Stomach (tissue), 9 donors: Measurements from ENCODE around the gene PROZ. TPM values are rescaled to one million over a fixed set of nuclear protein-coding genes. Genes with fewer than 3 reads are reported as not detected.

Source experiments
- DNase-seq, 2 donors: peaks; one replicate each; pipeline versions ENCODE4 v3.0.0 to v3.0.0-alpha.2; 2013 to 2019
- H3K27ac ChIP-seq, 5 donors: fragments of 200-600 bp in 4 of 5; sonication (generic) in 4 of 5; one replicate each; pipeline ENCODE4 v1.5.1; 2013 to 2019; ENCODE audit warnings: mild to moderate bottlenecking in 1 of 5, moderate library complexity in 1 of 5
- H3K27me3 ChIP-seq, 3 donors: fragments of 200-600 bp; sonication (generic); one replicate each; pipeline ENCODE4 v1.5.1; 2017 to 2019; ENCODE audit warnings: mixed run types in 1 of 3
- H3K36me3 ChIP-seq, 4 donors: fragments of 200-600 bp; sonication (generic); 1 replicate in 3 of 4; 2 replicates in 1 of 4; pipeline ENCODE4 v1.5.1; 2016 to 2019
- H3K4me1 ChIP-seq, 4 donors: fragments of 200-600 bp; sonication (generic); one replicate each; pipeline ENCODE4 v1.5.1; 2016 to 2019
- H3K4me3 ChIP-seq, 4 donors: fragments of 200-600 bp; sonication (generic) in 3 of 4; one replicate each; pipeline ENCODE4 v1.5.1; 2016 to 2019; ENCODE audit warnings: mild to moderate bottlenecking in 1 of 4
- H3K9me3 ChIP-seq, 4 donors: fragments of 200-600 bp; sonication (generic); one replicate each; pipeline ENCODE4 v1.5.1; 2016 to 2019
- CTCF ChIP-seq, 7 experiments: fragments of 450-650 bp in 4 of 7; fragments of 200-600 bp in 3 of 7; sonication (generic) in 3 of 7; IDR thresholded peaks; one replicate each; pipeline ENCODE4 v1.5.1; 2016 to 2019; ENCODE audit warnings: antibody characterized with exemption in 7 of 7, control low read depth in 2 of 7, mild to moderate bottlenecking in 1 of 7
- EP300 ChIP-seq: sonication (generic); formaldehyde crosslinking; IDR thresholded peaks from one replicate; pipeline ENCODE4 v1.6.1; 2017; ENCODE audit warnings: antibody characterized with exemption
- POLR2A ChIP-seq, 4 donors: fragments of 450-650 bp; IDR thresholded peaks; one replicate each; pipeline ENCODE4 v1.6.1; 2016; ENCODE audit warnings: antibody characterized with exemption in 4 of 4, control low read depth in 2 of 4, mild to moderate bottlenecking in 1 of 4, moderate library complexity in 1 of 4
- POLR2AphosphoS5 ChIP-seq, 3 donors: sonication (generic); formaldehyde crosslinking; IDR thresholded peaks; one replicate each; pipeline ENCODE4 v1.6.1; 2016; ENCODE audit warnings: antibody characterized with exemption in 3 of 3
- WGBS, 5 donors: extraction: QIAGEN DNeasy Blood & Tissue Kit in 3 of 5; methylation state at CpG; one replicate each; pipeline versions ENCODE4 v1.1.5 to v1.1.7; 2013 to 2018; 5-methylcytosine and 5-hydroxymethylcytosine counted together
- intact Hi-C: fragments of 100-400 bp; cut with DNase I; formaldehyde crosslinking; loops from one replicate; pipeline ENCODE4 v1.15.1; 2023; ENCODE audit warnings: low total_unique reads
- polyA plus RNA-seq, 3 donors: library from polyadenylated mRNA; stranded (reverse); fragments of 200-250 nt; gene quantifications; one replicate each; pipeline ENCODE4 v1.2.3, GENCODE V29; 2013
- total RNA-seq, 5 donors: library from RNA; depleted of rRNA; stranded (reverse); fragments of >200 nt; gene quantifications; one replicate each; pipeline versions ENCODE4 v1.1.0 to v1.2.3, GENCODE V29; 2014 to 2016
- donor health status: healthy with polysubstance abuse.
- donor health status: Bipolar disorder and iron deficiency.
- donor health status: healthy.

The PROZ gene
- total and polyA plus RNA-seq, 8 donors: 0.08 to 1.9 TPM; not detected in 6

- WGBS, 5 donors: 83 to 92% (median 88%) methylated on average over 7 of the region's 7 CpGs
These were observed 38.6 kb upstream of the PROZ start for GRCh38 chr13:113119822-113120189.

GRCh38 chr13:113120300-113121182, 37.9 kb upstream of the PROZ start:
- intact Hi-C loops: no loop called here

More at GRCh38 chr13:113119822-113120189, 38.6 kb upstream of the PROZ start:
- TF ChIP-seq CTCF (IDR thresholded peaks at IDR 0.05): no peak
- TF ChIP-seq POLR2AphosphoS5 (IDR thresholded peaks at IDR 0.05): no peak
- no peak for TF ChIP-seq EP300
- no peak for TF ChIP-seq POLR2A (IDR thresholded peaks at IDR 0.05)
- Histone ChIP-seq H3K27me3 (peaks cover 0 to 7% (median 5%) of the 10 kb centered on the region in 3 donors), H3K4me1 (peaks cover 11 to 21% (median 16%) of the 10 kb centered on the region in 4 donors), H3K27ac (no peak overlapping the region), H3K9me3 (no peaks in the 10 kb centered on the region), H3K36me3 (no peaks in the 10 kb centered on the region), H3K4me3 (no peak overlapping the region)
- DNase-seq: peak in 1 of 2 donors; percentile 8
- intact Hi-C loops: no loop called here

DNA sequence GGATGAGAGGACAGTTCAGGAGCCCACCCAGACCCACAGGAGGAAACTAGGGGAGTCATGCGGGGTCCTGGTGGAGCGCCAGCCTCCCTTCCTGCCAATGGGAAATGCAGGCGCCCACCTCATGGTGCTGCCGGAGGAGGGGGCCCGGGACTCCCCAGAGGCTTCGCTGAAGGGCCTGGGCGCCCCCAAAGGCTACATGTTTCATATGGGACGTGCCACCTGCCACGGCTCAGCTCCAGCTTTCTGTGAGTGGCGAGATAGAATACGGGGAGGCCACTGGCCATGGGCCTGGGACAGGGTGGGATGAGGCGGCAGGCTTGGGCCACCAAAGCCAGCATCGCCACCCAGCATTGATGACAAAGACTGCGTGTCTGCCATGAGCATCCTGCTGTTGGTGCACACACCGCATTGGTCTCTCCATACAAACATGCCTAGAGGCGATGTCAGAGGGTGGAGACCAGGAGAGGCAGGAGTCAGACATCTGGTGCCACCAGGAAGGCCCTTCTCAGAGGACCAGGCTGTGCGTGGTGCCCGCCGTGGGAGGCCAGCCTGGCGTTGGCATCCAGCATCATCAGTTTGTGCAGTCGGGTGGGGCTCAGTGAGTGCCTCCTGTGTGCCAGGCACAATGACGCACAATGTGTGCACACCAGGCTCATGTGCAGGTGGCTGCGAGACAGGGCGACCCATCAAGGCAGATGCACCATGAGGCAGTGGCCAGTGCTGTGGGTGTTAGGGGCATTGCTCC, 37.1 kb upstream of the PROZ start:
- H3K27me3 ChIP-seq: peaks cover 0 to 5% (median 0%) of the 10 kb centered on the region in 3 donors
- intact Hi-C loops: no loop called here
- H3K27ac ChIP-seq: no peak overlapping the region
- H3K4me3 ChIP-seq: no peak overlapping the region
- no peak for DNase-seq
- TF ChIP-seq EP300 (no peak), POLR2AphosphoS5 (IDR thresholded peaks at IDR 0.05) (no peak), CTCF (IDR thresholded peaks at IDR 0.05) (no peak), POLR2A (IDR thresholded peaks at IDR 0.05) (no peak)
- no peaks in the 10 kb centered on the region for H3K9me3 ChIP-seq
- H3K36me3 ChIP-seq: no peaks in the 10 kb centered on the region
- H3K4me1 ChIP-seq: peaks cover 11 to 21% (median 16%) of the 10 kb centered on the region in 4 donors
- WGBS, 5 donors: 84 to 92% (median 85%) methylated on average over 22 to 24 of the region's 24 CpGs

More at GRCh38 chr13:113120300-113121182, 37.9 kb upstream of the PROZ start:
- no peak for TF ChIP-seq POLR2A (IDR thresholded peaks at IDR 0.05)
- no peak for TF ChIP-seq POLR2AphosphoS5 (IDR thresholded peaks at IDR 0.05)
- TF ChIP-seq CTCF (IDR thresholded peaks at IDR 0.05): no peak
- no peak for TF ChIP-seq EP300
- Histone ChIP-seq H3K27me3 (peaks cover 0 to 5% (median 0%) of the 10 kb centered on the region in 3 donors), H3K4me1 (peaks cover 11 to 21% (median 16%) of the 10 kb centered on the region in 4 donors), H3K4me3 (no peak overlapping the region), H3K27ac (no peak overlapping the region), H3K36me3 (no peaks in the 10 kb centered on the region), H3K9me3 (no peaks in the 10 kb centered on the region)
- DNase-seq: peak in 1 of 2 donors; percentile 22
- WGBS, 5 donors: 80 to 88% (median 85%) methylated on average over 17 to 19 of the region's 19 CpGs

GRCh38 chr13:113121928-113122471, 36.4 kb upstream of the PROZ start:
- no peak for DNase-seq
- WGBS, 5 donors: 61 to 71% (median 65%) methylated on average over 12 to 16 of the region's 16 CpGs
- Histone ChIP-seq H3K9me3 (no peaks in the 10 kb centered on the region), H3K36me3 (no peaks in the 10 kb centered on the region), H3K27ac (peak overlapping the region in 3 of 5 donors; percentile 53 to 72 (median 68)), H3K27me3 (peaks cover 0 to 5% (median 0%) of the 10 kb centered on the region in 3 donors), H3K4me1 (peaks cover 11 to 21% (median 16%) of the 10 kb centered on the region in 4 donors), H3K4me3 (peak overlapping the region in 3 of 4 donors; percentile 30 to 37 (median 31))
- TF ChIP-seq POLR2A (IDR thresholded peaks at IDR 0.05): no peak
- no peak for TF ChIP-seq POLR2AphosphoS5 (IDR thresholded peaks at IDR 0.05)
- TF ChIP-seq CTCF (IDR thresholded peaks at IDR 0.05): no peak
- no peak for TF ChIP-seq EP300
- intact Hi-C loops: no loop called here
